ENCODE measurements around the gene WDR7.

DNA sequence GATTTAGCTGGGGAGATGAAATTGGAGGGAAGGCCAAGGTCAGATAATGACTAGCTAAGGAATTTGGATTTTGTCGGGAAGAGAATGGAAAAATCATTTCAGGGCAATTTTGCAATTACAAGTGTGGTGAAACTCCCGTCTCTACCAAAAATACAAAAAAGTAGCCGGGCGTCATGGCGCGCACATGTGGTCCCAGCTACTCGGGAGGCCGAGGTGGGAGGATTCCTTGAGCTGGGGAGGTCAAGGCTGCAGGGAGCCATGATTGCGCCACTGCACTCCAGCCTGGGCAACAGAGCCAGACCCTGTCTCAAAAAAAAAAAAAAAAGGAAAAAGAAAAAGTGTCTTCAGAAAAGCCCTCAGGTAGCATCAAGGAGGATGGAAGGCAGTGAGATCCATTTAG lies 11.6 kb upstream of the WDR7 start:
- TF ChIP-seq POLR2A (IDR thresholded peaks at IDR 0.05; ENCODE audit: low read depth): no peak
- TF ChIP-seq CTCF (IDR thresholded peaks at IDR 0.05): no peak
- TF ChIP-seq EP300 (IDR thresholded peaks at IDR 0.05): no peak
